AG08395 (cell line): Measurements from ENCODE around the gene PI4KA.
"Not testable (repeated sequence)": the region's sequence is repeated elsewhere in the genome, so short reads cannot be mapped to it uniquely, and the experiment has no call there.

Experiments used
- DNase-seq: peaks from one replicate; pipeline ENCODE4 v3.0.0; 2012; ENCODE audit warnings: mixed read lengths, low spot score

PI4KA gene

GRCh38 chr22:20858615-20859416, at the start of gene PI4KA, which contains the start of gene SNAP29:
Gene PI4KA (minus strand): TSS chr22:20858811. CDS start chr22:20858725, 86 bp downstream.
Gene SNAP29 (plus strand): TSS chr22:20859007. CDS start chr22:20859111, 104 bp downstream.
- peak; percentile 100 for DNase-seq

DNA sequence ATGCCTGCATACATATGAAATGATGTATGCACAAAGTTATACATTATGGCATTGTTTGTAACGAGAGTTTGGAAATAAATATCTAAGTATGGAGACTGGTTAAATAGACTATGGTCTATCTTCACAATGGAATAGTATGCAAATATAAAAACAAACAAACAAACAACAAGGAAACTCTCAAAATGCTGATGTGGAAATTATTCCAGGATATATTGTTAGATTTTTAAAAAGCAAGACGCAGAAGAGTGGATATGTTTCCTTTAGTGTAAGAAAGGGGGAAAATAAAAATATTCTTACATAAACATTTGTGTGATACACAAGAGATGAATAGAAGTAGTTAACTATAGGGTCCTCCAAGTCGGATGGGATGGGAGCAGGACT, 47.8 kb upstream of the PI4KA start:
- DNase-seq = no peak

GRCh38 chr22:20905415-20906386, 47.1 kb upstream of the PI4KA start:
- no peak for DNase-seq

DNA sequence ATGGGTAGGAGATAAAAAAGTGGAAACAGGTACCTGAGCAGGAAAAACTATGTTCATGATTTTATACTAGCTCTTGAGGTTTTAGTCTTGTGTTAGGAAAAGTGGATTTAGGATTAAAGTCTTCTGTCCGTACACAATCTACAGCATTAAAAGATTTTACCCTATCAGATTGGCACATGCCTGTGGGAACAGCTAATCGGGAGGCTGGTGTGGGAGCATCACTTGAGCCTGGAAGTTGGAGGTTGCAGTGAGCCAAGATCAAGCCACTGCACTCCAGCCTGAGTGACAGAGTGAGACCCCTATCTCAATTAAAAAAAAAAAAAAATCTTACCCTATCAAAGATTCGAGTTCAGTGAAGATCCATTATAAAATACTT, 46.4 kb upstream of the PI4KA start:
- DNase-seq = no peak

DNA sequence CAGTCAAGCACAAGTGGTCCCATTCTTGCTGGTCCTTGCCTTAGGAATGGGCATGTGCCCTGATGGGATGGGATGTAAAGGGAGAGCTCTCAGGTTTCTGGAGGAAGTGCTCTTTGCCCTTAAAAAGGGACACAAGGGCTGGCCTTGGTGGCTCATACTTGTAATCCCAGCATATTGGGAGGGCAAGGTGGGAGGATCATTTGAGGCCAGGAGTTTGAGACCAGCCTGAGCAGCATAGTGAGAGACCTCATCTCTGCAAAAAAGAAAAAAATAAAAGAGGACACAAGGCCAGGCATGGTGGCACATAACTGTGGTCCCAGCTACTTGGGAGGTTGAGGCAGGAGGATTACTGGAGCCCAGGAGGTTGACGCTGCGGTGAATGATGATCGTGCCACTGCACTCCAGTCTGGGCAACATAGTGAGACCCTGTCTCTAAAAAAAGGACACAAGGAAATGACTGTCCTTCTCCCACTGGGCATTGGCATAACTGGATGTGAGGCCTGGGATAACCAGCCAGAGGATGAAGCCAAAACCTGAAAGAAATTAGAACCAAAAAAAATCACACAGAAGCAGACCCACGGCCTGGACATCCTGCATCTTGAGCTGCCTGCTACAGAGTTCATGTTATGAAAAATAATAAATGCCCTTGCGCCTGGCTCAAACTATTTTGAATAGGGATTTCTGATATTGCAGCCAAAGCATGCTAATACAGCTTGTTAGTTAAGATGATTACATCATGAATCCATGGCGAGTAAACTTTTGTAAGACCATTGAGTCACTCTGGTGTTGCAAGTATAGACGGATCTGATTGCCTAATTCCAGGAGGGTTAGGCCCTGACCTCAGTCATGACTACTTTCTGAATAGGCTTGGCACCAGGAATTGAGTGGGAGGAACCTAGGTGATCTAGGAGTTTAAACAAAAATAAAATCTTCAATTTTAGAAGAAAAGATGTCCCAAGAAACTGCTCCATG, 45.7 kb upstream of the PI4KA start:
- peak; percentile 93 for DNase-seq

GRCh38 chr22:20903093-20903492, 44.5 kb upstream of the PI4KA start:
- no peak for DNase-seq

DNA sequence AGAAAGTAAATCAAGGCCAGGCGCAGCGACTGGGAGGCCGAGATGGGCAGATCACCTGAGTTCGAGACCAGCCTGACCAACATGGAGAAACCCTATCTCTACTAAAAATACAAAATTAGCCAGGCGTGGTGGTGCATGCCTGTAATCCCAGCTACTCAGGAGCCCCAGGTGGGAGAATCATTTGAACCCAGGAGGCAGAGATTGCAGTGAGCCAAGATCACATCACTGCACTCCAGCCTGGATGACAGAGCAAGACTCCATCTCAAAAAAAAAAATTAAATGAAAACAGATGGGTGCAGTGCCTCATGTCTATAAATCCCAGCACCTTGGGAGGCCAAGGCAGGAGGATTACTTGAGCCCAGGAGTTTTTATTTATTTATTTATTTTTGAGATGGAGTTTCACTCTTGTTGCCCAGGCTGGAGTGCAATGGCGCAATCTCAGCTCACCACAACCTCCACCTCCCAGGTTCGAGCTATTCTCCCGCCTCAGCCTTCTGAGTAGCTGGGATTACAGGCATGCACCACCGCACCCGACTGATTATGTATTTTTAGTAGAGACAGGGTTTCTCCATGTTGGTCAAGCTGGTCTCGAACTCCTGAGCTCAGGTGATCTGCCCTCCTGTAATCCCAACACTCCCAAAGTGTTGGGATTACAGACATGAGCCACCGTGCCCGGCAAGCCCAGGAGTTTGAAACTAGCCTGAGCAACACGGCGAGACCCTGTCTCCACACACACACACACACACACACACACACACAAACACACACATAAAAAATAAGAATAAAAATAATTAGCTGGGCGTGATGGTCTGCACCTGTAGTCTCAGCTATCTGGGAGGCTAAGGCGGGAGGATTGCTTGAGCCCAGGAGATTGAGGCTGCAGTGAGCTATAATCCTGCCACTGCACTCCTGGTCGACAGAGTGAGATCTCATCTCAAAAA, 42.8 kb upstream of the PI4KA start:
- not testable (repeated sequence) for DNase-seq

GRCh38 chr22:20899827-20900423, 41.3 kb upstream of the PI4KA start:
- no peak for DNase-seq

DNA sequence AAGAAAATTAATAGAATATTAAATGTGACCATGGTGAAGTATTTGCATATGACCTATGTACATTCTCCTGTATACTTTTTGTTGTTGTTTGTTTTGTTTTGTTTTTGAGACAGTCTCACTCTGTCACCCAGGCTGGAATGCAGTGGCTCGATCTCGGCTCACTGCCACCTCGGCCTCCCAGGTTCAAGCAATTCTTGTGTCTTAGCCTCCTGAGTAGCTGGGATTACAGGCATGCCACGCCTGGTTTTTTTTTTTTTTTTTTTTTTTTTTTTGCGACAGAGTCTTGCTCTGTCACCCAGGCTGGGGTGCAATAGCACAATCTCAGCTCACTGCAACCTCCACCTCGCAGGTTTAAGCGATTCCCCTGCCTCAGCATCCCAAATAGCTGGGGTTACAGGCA, 39.1 kb upstream of the PI4KA start:
- not testable (repeated sequence) for DNase-seq

DNA sequence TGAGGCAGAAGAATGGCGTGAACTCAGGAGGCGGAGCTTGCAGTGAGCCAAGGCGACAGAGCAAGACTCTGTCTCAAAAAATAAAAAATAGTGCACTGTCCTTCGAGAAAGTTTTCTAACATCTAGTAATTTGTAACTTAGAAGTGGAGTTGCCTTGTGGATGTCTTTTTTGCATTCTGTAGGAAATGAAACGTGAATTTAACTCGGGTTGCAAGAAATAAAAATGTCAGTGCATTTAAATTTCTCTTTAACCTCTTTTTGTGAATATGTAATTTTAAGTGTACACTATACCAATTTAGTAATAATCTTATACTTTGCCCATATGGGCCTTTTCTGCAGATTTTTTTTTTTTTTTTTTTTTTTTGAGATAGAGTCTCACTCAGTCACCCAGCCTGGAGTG, 32.4 kb upstream of the PI4KA start:
- DNase-seq = no peak

- no peak for DNase-seq
Measured at GRCh38 chr22:20889904-20890540, 31.4 kb upstream of the PI4KA start.

- DNase-seq = no peak
Measured at GRCh38 chr22:20889025-20889704, 30.6 kb upstream of the PI4KA start.

DNA sequence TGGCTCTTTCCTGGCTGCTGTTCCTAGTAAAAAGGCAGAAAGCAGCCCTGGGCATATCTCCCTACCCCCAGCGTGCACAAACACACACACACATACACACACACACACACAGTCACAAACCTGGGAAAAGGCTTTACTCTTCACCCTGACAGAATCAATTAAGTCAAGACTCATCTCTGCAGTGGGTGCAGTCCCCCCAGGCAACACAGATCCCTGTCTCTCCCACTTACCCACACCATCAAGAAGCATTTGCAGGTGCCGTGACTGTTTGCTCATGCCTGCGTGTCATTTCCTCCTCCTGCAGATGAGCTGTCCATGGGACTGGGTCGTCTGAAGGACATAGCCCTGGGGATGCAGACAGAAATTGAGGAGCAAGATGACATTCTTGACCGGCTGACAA, 28.8 kb upstream of the PI4KA start:
- DNase-seq = no peak

GRCh38 chr22:20885557-20886323, 27.1 kb upstream of the PI4KA start:
- peak; percentile 92 for DNase-seq

- no peak for DNase-seq
Measured at GRCh38 chr22:20885017-20885556, 26.5 kb upstream of the PI4KA start.

DNA sequence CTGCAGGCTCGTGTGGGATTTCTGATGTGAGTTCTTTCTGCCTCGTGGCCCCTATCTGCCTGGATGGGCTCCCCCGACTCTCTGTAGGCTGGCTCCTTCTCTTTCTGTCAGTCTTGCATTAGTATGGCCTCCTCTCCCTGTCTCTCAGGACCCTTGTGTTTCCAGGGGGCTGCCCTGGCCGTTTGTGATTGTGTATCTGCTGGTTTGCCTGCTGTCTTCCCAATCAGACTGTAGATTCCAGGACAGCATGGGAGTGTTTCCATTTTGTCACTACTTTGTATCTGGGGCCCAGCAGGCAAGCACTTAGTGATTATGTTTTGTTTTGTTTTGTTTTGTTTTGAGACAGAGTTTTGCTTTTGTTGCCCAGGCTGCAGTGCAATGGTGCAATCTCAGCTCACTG, 25.8 kb upstream of the PI4KA start:
- no peak for DNase-seq

- no peak for DNase-seq
Measured at GRCh38 chr22:20882855-20883254, 24.2 kb upstream of the PI4KA start.
